HG02798 (cell line): ENCODE measurements around the gene RAB23.

ENCODE experiments used
- ATAC-seq: cut with Tn5 transposase; IDR thresholded peaks from one replicate; pipeline ENCODE4 v1.9.1; 2021; ENCODE audit warnings: mild to moderate bottlenecking; ENCODE audit not compliant: unreplicated experiment, poor library complexity

The RAB23 gene

DNA sequence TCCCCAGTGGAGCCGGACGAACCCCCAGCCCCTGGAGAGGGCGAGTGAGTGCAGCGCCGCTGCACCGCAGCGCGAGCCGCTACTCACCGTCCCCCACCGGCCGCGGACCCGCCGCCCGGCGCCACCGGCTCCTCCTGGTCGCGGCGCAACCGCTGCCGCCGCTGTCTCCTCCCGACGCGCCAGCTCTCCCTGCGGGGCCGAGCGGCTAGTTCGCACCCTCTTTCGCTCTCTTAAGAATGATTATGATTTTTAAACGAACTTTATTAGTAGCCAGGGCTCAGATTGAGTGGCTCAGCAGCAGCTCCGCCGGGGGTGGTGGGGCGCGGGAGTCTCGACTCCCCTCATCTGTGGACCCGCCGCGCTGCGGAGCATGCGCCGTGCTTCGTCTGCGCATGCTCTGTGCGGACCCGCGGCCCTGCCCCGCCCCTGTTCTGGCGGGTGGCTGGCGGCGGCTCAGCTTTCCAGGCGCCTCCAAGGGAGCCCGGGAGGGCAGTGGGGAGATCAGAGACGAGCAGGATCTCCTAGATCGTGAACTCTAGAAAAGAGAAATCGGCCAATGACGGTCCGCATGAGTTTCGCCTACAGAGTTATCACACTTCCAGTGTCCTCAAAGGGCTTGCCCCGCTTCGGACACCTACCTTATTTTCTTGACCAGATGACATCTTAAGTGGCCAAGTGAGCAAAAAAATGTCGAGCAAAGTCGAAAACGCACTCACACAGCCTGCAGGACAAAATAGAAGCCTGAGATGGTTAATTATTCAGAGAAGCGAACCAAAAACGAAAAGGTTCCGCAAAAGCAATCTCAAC is at the start of gene RAB23:
Gene RAB23, minus strand, starts transcription at position 372 of the 807 bp plus-strand sequence. CDS start 11,927 bp downstream, outside the sequence.
- ATAC-seq = peak; percentile 90

DNA sequence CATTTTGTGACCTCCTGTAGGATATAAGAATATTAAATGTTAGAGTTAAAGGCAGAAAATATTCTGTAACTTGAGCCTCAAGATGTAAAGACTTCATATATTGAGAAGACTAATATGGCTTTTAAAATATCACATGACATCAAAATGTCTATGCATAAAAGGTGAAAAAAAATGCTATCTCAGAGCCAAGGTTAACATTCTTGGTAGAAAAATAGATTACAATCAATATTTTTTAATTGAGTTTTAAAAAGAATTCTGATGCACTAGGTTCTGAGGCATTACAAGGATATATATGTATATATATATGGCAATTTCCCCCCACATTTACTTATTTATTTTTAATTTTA is 46.2 kb upstream of the RAB23 start:
- ATAC-seq = no peak

DNA sequence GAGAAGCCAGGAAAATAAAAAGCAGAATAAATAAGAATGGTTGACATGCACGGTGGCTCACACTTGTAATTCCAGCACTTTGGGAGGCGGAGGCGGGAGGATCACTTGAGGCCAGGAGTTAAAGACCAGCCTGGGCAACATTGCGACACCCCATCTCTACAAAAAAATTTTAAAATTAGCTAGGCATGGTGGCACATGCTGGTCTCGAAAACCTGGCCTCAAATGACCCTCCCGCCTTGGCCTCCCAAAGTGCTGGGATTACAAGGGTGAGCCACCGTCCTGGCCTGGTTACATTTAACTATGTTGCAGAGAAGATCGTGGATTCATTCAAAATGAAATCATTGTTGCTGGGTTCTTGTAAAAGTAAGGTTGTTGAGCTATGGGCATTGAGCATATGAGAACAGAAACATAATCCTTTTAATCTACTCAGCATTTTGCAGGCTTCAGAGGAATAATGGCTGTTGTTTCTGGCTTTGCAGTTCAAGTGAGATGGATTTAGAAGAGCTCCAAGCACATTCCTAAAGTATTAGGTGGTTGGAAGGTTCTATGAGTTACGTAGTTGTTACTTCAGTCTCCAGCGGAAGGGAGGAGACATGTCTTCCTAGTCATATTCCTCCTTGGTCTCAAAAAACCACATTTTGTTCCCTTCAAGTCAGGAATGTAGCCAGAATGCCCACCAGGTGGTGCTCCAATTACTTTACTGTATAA is 45.6 kb upstream of the RAB23 start:
- ATAC-seq = no peak

DNA sequence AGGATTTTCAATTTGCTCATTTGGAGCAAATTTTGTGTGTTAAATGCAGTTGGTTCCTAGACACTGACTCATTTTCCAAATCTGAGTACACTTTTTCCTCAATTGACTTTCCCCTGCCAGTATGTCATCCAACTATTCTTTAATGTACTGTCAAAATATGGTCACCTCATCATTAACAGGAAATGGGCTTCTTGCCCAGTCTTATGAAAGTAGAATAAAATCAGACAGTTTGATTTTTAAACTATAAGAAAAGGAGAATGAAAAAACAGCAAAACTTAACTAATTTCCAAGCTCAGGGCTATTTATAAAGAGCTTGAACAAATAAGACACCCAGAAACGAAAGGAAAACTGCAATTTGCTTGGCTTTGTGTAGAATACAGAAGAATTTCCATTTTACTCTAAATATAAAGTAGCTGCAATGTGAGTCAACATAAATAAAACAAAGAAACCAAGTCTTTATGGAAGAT is 43.7 kb upstream of the RAB23 start:
- ATAC-seq = no peak

DNA sequence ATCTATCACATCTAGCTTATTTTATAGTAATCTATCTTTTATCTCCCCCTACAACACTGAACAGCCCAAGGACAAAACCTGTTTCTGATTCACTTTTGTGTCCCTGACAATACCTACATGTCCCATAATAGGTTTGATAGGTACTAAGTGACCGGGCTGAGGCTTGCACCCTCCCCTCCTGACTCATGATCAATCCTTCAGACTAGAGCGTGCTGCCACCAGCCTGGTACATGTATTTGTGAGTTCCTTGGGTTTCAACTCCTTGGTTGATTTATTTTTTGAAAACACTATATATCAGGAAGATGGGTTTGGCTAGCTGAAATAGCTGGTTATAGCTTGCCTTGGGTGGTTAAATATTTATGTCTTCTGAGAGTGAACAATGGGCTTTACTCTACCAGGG is 41.6 kb upstream of the RAB23 start:
- ATAC-seq = no peak

DNA sequence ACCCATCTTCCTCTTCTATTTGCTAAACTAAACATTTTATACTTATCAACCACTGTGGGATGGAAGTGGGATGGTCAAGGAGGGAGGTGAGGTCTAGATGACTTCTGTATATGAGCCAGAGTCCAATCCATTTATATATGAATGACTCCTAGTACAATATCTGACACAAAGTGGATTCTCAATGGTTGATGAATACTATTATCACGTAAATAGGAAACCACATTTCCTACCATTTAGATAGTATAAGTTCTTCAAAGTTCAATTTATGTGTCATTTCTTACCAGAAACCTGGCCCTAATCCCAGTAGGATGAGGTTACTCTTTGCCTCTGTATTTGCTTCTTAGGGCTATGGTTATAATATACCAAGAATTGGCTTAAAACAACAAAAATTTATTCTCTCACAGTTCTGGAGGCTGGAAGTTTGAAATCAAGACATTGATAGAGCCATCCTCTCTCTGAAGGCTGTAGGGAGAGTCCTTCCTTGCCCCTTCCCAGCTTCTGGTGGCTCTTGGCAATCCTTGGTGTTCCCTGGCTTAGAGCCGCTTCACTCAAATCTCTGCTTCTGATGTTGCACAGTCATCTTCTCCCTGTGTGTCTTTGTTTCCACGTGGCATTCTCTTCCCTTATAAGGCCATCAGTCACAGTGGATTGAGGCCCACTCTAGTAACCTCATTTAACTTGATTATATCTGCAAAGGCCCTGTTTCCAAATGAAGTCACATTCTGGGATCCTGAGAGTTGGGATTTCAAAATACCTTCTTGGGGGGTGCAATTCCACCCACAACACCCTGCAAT is 41.0 kb upstream of the RAB23 start:
- ATAC-seq = no peak

DNA sequence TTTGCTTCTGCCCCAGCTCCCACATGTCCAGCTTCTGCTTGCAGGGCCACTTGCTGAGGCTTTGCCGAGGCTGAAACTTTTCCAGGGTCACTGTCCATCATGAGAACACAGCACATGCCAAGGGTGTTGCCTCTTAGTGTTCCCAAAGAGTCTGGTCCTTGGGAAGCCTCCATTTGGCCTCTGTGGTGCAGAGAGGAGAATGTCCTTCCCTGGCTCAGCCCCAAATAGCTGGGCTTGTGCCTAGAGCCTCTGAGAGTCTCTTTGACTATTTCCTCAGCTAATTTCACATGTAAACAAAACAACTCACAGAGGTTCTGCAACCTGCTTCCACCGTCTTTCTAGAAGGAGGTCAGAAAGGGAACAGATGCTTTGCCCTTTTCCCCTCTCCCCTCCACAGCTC is 40.4 kb upstream of the RAB23 start:
- no peak for ATAC-seq

DNA sequence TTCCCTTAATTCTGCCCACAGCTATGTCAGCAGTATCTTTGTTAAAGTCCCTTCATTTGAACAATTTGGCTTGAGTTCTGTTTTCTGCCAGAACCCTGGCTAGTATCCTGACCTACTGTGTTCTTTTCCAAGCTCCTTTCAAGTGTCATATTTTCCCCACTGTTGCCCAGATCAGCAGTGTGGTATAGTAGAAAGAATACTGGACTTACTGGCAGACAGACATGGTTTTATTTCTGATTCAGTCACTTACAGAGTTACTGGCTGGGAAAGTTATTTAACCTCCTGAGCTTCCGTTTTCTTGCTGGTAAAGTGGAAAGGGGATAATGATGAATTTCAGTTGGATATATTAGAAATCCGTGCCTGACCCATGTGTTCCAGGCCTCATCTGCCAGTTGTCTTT is 39.8 kb upstream of the RAB23 start:
- ATAC-seq = no peak

DNA sequence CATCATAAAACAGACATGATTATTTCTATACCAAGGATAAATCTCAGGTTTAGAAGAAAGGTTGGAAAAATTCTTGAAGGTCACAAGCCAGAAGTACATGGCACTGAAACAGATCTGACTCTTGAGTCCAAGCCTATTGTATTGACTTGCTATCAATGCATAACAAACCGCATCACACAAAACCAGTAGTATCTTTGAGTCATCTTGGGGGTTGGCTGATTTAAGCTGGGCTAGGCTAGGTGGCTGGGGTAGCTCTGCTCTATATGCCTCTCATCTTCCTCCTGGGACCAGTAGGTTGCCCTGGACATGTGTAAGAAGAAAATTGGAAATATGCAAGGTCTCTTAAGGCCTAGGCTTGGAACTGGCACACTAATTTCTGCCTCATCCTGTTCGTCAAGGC is 37.0 kb upstream of the RAB23 start:
- no peak for ATAC-seq

DNA sequence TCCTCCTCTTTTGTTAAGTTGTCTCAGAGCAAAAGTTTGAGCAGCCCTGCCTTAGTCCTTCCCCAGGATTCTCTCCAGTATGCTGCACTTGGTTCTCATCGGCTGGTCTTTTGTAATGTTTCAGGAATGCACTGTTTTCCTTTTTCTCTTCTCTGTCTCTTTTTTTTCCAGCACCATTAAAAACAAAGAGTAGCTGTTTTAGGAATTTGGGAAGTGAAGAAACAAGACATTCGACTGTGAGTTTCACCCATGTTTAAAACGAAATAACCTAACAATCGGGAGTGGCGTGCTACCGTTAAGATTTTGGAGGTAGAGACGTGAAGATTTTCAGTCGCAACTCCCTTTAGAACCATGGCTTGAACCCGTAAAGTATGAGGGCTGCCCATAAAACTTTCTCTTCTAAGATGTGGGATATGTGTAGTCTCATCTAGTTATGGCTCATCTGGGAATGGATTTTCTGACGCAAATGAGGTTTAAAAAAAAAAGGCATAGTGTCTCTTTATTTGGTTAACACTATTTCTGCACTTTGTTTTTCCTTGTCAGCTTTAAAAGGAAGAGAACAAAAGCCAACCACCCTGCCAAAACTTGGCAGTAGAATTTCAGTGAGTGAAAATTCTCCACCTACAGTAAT is 35.9 kb upstream of the RAB23 start:
- ATAC-seq = no peak

DNA sequence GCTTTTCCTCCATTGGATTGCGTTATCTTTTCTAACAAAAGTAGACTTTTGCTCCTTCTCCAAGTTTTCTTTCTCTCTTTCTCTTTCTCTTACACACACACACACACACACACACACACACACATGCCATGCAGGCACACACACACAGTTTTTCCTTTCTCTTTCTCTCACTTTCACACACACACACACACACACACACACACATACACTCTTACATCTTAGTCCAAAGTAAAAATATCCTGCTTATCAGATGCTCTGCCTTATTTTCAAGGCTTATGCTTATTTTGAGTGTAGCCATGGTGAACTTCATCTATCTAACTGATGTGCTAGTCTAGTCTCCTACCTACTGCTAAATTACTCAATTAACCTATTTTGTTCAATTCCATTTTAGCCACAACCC is 34.4 kb upstream of the RAB23 start:
- ATAC-seq = no peak

DNA sequence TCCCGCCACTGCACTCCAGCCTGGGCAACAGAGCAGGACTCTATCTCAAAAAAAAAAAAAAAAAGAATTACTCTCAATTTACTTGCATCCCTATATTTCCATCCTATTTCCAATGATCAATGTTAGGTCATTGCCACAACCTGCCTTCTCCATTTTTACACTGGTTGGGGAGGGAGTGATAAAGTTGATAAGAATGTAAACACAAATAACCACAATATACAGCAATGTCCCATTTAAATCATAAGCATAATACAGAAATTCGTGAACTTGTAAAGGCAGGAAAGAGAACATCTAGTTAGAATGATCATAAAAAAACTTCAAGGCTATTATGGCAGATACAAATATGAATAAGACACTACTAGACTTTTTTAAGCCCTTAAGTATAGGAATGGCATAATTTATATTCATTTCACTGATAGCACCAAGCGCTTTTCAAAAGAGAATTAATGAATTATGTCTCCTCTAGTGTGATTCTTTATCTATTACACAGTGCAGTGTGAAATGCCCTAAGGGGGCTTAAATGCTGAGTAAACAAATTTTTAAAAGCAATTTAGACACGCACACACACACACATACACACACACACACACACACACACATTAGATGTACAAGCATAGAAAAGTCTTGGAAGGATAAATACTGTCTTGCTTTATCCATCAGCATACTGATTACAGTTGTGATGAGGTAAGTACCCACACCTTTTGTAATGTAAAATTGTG is 33.5 kb upstream of the RAB23 start:
- no peak for ATAC-seq

DNA sequence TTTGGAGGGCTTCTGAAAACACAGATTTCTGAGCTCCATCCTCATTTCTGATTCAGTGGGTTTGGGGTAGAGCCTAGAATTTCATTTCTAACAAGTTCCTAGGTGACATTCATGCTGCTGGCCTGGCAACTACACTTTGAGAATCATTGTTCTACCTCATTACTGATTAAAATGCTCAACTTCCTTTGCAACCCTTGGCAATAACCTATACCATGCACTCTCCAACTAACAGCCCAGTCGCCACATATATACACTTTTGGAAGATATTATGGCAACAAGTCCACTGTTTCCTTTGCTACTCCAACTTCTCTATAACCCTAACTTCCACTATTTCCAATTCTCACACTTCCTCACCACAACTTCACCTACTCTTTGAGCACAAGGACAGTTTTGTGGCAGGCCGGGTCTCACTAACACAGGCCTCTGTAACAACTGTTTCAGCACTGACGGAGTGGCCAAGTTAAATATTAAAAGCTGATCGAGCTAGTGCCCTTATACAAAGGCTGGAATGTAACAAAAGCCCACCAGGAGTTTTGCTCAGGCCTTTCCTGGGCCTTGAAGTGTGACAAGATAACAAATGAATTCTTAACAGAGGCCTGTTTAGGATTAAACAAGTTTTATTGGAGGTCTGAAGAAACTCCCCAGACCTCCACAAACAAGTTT is 32.1 kb upstream of the RAB23 start:
- no peak for ATAC-seq

DNA sequence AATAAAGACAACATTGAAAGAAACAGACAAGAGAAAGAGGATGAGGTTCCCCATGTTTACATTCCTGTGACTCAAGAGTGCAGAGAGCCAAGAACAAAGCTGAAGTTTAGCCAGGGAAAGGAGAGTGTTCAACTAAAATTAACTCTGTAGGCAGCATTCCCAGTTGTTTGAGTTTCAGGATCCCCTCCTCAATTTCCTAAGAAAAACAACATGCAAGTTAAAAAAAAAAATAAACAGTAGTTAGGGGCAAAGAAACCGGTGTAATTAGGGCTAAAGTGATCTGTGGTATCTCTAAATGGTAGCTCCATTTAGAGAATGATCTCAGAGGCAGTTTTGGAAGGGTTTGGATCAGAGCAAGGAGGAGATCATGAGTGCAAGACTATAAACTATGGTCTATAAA is 30.9 kb upstream of the RAB23 start:
- no peak for ATAC-seq

DNA sequence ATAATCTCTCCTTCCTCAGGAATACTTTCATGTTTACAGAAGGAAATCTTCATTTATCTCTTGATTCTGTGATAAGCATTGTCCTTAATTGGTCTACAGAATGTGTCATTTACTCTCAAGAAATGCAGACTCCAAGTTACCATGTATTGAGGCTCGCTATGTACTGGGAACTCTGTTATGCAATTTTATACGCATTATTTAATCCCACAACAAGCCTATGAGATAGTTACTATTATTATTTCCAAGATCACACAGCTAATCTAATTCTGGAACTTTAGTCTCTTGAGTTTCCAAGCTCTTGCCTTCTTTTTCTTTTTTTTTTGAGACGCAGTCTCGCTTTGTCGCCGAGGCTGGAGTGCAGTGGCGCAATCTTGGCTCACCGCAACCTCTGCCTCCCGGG is 30.0 kb upstream of the RAB23 start:
- no peak for ATAC-seq

DNA sequence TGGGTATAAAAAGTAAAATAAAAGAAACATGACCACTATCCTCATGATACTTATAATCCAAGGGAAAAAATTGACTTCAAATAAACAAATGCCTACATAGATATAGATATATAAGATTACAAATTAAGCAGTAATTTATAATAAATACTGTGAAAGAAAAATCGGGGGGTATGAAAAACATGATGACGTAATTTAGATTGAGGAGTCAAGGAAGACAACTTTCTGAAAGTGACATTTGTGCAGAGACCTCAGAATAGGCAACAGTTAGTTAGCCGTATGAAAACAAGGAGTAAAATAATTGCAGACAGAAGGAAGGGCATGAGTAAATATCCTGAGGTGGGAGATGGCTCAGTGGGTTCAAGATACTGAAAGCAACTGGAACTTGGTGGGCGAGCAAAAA is 28.2 kb upstream of the RAB23 start:
- ATAC-seq = no peak

DNA sequence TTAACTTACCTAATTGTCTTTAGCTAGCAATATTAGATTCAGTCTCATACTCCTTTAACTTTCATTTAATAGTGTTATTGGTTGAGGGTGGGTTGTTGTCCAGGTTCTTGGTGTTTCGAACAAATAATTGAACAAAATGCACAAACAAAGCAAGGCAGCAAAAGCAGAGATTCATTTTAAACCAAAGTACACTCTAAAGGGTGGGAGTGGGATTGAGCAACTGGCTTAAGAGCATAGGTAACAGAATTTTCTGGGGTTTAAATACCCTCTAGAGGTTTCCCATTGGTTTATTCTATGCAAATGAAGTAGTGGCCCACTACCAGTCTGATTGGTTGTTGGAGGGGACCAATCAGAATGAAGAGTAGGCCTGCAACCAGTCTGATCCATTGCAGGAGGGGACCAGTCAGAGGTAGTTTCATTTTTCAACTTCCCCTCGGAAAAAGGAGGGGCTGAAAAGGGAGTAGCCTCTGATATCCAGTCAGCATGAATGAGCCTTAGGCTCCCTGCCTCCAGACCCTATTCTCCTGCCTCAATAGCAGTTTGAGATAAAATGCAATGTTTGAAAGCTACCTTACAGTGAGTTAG is 26.3 kb upstream of the RAB23 start:
- ATAC-seq = no peak

DNA sequence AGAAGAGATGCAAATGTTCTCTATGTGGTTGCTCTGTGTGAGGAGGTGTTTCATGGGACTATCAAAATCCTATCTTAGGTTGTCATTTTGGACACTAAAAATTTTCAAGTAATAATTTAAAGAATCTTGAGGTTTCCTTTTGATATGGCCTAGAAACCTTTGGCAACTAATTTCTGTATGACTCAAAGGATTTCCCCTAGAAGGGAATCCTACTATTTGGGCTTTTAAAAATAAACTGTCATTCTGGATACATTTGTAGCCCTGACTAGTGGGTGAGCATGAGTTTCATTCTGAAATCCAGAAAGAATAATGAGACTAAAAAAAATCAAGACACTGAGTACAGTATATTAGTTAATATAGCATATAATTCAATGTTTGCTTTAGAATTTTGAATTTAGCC is 25.5 kb upstream of the RAB23 start:
- no peak for ATAC-seq

DNA sequence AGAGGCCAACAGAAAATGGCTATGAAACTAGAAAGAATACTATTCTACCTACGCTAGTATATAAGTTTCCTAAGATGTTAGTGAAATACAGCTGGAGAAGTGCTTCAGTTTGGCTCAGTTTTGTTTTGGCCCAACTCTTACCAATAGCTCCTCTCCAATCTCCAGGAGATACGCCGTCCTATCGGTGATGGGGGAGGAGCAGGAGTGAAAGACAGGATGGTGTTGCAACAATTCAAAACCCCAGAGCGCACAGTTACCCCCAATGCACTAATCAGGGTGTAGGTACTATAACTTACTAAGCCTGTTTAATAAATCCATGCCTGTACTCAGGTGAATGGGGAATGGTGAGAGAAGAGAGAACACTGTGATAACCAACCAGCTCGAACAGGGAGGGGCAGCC is 24.2 kb upstream of the RAB23 start:
- ATAC-seq = no peak
